HG02973 (cell line): ENCODE results near the gene PRKAR1B.
A peak's percentile ranks its signal among the peaks of the same experiment; 100 is the strongest.

ENCODE experiments used
- ATAC-seq: cut with Tn5 transposase; IDR thresholded peaks from one replicate; pipeline ENCODE4 v1.9.1; 2021; ENCODE audit warnings: moderate library complexity; ENCODE audit not compliant: unreplicated experiment

PRKAR1B gene

GRCh38 chr7:741850-742249, 14.8 kb upstream of the PRKAR1B start:
- ATAC-seq: no peak

- ATAC-seq: no peak
These were observed 14.2 kb upstream of the PRKAR1B start for GRCh38 chr7:741191-741671.

GRCh38 chr7:739983-740942, 13.2 kb upstream of the PRKAR1B start:
- no peak for ATAC-seq

- no peak for ATAC-seq
These were observed 12.4 kb upstream of the PRKAR1B start for GRCh38 chr7:739455-739982.

GRCh38 chr7:738723-739454, 11.8 kb upstream of the PRKAR1B start:
- no peak for ATAC-seq

GRCh38 chr7:738241-738640, 11.2 kb upstream of the PRKAR1B start:
- ATAC-seq: no peak

- no peak for ATAC-seq
These were observed 7.7 kb upstream of the PRKAR1B start for GRCh38 chr7:734808-735207.

- ATAC-seq: no peak
These were observed 7.1 kb upstream of the PRKAR1B start for GRCh38 chr7:734214-734613.

GRCh38 chr7:732556-732955, 5.5 kb upstream of the PRKAR1B start:
- ATAC-seq: no peak

GRCh38 chr7:732094-732541, 5.0 kb upstream of the PRKAR1B start:
- ATAC-seq: no peak

- ATAC-seq: no peak
These were observed 4.5 kb upstream of the PRKAR1B start for GRCh38 chr7:731440-732085.

GRCh38 chr7:730501-731439, 3.7 kb upstream of the PRKAR1B start:
- ATAC-seq: no peak

GRCh38 chr7:729140-730000, 2.3 kb upstream of the PRKAR1B start:
- ATAC-seq: no peak

GRCh38 chr7:728602-729001, 1.5 kb upstream of the PRKAR1B start:
- no peak for ATAC-seq

GRCh38 chr7:727806-728460, 852 bp upstream of the PRKAR1B start:
- no peak for ATAC-seq

GRCh38 chr7:726854-727103, 302 bp downstream of the PRKAR1B start:
- ATAC-seq: no peak

GRCh38 chr7:726084-726853, 812 bp downstream of the PRKAR1B start, which contains the start of gene DNAAF5:
Gene DNAAF5 (plus strand): TSS chr7:726699. CDS start chr7:726721, 22 bp downstream.
- peak; percentile 87 for ATAC-seq
